Dedifferentiated amniotic fluid mesenchymal stem cell (primary cell): ENCODE data around the gene KLK12.

ENCODE experiments used
- DNase-seq: peaks from one replicate; pipeline ENCODE4 v3.0.0-alpha.2; 2016; ENCODE audit errors: extremely low spot score

KLK12 gene

DNA sequence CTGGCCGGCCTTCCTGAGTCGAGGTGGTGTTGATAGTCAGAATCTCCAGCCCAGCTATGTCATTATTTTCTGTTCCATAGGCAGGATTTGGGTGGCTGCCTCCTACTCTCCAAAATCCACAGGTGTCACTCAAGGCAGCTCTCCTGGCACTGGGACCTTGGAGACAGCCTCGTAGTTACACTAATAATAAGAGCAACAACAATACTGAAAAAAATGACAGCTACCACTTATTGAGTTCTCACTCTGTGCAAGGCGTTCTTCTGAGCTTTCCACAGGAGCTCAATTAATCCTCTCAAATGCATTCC, 12.2 kb upstream of the KLK12 start:
- no peak for DNase-seq

DNA sequence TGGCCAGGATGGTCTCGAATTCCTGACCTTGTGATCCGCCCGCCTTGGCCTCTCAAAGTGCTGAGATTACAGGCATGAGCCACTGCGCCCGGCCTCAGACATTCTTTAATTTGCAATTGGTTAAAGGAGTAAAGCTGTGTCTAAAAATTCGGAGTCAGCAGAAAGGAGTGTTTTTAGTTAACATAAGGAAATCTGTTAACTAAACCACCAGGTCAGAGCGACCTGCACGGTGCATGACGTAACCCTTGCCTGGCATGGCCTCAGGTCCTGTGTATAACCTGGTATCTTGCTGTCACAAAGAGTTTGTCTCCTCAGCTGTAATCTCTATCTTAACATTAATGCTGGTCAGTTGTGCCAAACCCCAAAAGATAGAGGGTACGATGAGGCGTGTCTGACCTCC, 9.5 kb upstream of the KLK12 start:
- DNase-seq, result no peak

DNA sequence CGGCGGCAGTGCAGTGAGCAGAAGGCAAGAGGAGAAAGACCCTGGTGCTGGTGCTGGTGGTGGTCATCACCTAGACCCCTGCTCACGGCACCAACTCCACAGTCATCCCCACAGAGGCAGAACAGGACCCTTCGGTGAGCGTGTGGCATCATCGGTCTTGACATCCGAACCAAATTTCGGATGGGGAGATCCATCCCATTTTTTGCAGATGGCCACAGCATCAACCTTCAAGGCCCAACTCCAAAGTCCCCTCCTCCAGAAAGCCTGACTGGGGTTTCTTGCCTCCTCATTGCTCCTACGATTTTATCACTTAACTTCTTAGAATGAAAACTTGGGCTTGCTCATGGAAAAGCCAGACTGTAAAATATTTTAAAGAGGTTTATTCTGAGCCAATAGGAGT, 8.7 kb upstream of the KLK12 start:
- DNase-seq, result no peak

DNA sequence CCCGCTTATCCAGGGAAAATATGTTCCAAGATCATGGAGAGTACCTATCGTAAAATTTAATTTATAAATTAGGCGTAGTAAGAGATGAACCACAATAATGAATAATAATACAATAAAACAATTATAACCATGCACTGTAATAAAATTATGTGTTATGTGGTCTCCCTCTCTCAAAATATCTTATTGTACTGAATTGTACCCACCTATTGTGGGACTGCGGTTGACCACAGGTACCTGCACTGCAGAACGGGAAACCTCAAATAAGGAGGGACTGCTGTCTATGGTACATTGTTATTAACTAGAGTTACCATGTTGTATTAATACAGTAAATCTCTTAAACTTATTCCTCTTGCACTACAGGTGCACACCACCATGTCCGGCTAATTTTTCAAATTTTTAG, 5.3 kb upstream of the KLK12 start:
- DNase-seq, result no peak

DNA sequence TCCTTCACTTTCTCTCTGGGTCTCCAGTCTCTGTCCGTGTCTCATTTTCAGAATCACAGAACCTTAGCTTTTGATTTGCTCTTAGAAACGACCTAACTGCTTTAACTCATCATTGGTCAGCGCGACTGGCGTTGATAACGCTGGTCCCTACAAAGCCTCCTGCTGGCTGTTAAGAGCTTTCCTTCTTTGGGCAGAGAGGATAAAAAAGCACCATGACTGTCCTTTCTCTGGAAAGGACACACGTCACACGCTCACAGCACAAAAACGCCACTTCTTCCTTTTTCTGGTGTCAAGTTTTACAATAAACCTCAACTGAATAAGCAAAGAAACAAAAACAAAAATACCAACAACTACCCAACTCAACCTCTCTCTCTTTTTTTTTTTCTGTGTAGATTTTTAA, 1.7 kb upstream of the KLK12 start:
- no peak for DNase-seq

DNA sequence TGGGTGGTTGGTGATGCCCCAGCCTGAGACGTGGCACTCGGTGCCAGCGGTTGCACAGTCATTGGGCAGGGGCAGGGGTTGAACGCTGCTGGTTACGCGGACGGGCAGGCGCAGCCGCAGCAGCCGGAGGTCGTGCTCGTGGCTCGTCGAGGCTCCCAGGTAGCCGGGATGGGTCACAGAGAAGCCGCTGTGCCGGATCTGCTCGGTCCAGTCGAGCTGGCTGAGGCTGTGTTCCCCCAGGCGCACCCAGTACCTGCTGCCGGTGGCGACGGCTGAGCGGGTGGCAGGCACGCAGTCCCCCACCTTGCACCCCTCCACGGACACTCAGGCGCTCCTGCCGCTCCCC, 2.9 kb downstream of the KLK12 start:
- DNase-seq, result no peak

DNA sequence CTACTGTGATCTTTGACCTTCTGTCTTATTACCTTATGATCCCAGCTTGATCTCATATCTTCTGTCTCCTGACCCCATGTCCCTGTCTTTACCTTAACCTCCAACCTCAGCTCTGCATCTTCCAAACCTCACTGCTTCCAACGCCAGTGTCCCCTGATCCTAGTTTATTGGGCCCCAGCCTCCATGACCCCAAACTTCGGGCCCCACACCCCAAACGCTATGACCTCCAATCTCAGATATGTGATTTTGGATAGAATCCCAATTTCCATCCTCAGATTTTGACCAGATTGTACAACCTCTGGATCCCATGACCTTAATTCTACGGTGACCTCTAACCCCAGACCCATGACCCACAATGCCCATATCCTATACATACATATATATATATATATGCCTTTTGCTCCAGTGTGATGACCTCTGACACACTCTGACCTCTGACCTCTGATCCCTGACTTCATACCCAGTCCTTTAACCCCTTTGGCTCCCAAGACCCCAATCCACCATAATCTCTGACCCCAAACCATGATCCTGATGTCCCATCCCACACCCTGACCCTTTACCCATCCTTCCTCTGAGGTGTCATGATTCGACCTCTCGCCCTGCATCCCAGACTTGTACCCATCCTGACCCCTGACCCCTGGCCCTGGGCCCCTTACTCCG, 3.5 kb downstream of the KLK12 start:
- DNase-seq, result no peak

DNA sequence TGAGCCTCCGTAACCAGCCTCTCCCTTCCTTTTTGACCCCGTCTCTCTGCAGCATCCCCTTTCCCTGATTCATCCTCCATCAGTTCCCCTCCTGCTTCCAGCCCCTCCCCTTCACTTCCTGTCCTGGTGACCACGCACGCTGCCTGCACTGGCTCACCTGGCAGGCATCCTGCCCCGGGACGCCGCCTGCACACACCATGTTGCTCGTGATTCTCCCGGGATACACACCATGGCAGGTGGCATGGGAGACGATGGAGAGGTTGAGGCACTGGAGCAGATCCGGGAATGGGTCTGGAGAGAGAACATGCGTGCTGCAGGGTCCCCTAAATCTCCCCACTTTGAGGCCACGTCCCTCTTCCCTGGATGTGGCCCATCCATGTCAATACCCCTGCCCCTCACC, 4.2 kb downstream of the KLK12 start:
- DNase-seq, result no peak

DNA sequence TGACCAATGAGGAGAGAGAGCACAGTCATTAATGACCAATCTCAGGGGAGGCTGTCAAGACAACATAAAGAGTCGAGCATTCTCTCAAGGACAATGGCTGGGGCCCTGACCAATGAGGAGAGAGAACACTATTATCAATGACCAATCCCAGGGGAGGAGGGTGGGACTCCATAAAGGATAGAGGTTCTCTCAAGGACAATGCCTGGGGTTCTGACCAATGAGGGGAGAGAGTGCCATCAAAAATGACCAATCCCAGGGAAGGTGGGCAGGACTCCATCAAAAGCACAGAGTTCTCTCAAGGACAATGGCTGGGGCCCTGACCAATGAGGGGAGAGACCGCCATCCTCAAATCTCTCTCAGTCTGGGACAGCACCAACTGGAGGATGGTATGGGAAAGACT, 5.1 kb downstream of the KLK12 start:
- DNase-seq, result no peak

DNA sequence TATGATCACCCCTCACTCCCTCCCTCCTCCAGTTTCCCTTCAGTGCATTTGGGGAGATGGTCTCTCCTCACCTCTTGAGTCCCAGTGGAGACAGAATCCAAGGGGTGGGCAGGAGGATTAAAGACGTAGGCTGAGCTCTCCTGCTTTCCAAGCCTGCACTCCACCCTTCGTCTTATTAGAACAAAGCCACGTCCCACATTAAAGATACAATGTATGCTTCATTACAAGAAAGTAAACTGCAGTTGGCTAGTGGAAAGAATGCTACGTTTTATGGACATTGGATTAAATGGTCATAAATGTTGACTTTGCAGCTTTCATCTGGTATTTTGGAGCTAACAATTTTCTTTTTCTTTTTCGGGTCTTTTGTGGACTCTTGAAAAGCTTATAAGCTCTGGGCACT, 6.9 kb downstream of the KLK12 start:
- DNase-seq, result no peak

DNA sequence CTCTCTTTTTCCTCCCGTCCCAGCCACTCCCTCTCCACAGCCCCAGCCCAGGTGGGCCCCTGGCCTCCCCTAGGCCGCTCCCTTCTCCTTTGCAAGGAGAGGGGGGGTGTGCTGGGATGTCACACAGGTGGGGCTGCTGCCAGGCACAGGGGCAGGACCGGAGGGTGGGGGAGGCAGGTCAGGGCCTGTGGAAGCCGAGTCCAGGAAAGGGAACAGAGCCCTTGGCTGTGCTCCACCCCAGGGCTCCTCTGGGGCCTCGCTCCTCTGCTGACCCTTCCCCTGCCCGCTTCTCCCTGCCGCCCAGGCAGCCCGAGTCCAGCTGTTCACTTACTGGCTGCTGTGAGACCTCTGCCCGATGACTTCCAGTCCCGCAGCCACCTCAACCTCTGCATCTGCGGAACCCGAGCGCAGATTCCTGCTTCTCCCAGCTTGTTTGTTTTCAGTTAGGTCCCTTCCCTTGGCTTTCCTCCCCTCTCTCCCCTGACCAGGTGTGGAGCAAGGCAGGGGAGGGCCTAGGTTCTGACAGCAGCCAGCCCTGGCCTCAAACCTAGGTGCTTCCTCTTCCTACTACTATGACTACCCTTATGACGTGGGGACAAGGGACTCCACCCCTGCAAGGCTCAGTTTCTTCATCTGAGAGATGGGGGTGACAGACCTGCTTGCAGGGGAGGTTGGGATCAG, 7.5 kb downstream of the KLK12 start:
- DNase-seq, result no peak

DNA sequence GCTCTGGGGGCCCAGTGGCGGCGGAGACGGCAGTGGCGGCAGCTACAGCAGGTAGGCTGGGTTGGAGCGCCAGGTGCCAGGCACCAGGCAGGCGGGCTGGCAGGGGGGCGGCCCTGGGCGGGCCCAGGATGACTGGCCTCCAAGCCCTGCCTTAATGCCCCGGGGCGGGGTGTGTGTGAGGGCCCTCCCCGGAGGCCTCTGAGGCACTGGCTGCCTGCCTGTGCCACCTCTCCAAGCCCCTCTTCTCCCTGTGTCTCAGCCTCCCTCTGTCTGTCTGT, 8.3 kb downstream of the KLK12 start, which contains the start of gene KLK11:
Gene KLK11 (minus strand): TSS at position 63 of the 278 bp plus-strand sequence. CDS start 985 bp downstream, outside the sequence.
- no peak for DNase-seq

DNA sequence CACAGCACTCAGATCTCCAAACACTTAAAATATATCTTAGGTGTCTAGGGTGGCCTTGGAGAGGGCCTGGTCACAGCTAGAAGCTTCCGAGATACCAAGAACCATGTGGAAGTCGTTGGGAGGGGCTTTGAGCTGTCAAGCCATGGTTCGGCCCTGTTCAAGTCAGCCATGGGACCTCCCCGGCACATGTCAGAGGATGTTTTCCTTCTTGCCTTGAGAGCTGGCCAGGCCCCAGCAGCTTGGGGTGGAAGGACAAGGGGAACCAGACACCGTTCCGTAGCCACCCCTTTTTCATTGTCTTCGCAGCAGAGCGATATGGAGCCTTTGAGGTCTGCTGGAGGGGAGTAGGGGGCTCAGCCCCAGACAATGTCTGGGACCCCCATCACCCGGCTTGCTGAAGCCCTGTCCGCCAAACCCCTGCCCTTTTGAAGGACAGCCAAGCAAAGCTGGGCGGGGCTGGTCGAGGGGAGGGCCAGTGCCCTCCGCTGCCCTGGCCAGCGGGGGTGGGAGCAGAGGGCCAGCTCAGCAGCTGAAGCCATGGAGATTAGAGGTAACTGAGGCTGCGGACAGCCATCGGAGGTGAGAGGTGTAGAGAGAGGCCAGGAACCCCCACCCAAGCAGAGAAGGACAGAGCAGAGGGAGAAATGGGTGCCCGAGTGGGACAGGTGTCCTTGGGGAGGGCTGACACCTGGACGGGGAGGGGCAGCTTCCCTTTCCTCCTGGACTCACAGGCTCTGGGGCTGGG, 8.8 kb downstream of the KLK12 start:
- no peak for DNase-seq

DNA sequence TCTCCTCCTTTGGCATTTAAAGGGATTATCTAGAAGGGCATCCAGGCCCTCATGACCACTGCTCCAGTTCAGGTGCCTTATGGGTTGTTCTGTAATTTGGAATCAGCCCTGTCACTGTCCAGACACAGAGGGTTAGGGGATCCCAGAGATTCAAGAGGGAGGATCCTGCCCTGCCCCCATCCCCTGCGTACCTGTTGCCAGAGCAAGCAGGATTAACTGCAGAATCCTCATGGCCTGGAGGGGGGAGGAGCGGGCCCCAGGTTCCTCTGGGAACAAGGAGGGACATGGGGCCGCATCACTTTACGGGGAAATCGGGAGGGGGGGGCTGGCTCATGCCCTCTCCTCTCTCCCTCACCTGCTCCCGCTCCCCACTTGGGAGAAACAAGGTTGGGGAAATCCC, 9.4 kb downstream of the KLK12 start:
- no peak for DNase-seq

DNA sequence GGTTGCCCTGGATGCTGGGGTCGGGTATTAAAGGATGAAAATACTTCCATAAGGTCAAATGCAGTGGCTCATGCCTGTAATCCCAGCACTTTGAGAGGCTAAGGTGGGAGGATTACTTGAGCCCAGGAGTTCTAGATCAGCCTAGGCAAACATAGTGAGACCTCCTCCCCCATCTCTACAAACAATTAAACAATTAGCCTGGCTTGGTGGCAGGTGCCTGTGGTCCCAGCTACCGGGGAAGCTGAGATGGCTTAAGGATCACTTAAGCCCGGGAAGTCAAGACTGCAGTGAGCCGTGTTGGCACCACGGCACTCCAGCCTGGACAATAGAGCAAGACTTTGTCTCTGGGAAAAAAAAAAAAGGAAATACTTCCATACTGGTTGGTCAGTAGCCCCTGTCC, 9.9 kb downstream of the KLK12 start:
- no peak for DNase-seq

DNA sequence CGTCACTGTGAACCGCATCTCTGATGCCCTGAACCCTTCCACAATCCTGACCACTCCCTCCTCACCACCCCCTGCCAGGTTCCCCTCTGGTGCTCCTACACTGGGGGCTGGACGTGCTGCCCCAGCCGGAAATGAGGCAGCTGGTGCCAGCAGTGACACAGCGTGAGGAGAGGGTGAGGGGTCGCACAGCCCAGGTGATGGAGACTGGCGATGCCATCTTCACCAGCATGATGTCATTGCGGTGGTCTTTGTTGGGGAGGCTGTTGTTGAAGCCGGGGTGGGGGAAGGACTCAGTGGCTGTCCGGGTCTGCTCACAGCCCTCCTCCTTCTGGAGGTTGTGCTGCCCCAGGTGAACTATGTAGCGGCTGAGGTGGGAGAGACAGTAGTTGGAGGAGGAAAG, 10.9 kb downstream of the KLK12 start:
- DNase-seq, result no peak

DNA sequence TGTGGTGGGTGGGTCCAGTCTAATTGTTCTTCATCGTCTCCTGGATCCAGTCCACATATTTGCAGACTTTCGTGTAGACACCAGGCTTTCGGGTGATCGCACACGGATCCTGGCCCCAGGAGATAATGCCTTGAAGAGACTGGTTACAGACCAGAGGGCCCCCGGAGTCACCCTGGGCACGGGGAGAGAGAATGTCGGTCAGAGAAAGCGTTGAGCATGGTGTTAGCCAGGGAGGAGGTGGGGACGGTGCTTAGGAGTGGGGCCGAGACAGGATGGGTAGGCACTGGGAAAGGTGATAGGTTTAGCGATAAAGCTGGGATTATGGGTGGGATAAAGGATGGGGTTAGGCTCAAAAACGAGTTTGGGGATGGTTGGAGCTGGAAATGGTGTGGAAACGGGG, 12.3 kb downstream of the KLK12 start:
- DNase-seq, result no peak

DNA sequence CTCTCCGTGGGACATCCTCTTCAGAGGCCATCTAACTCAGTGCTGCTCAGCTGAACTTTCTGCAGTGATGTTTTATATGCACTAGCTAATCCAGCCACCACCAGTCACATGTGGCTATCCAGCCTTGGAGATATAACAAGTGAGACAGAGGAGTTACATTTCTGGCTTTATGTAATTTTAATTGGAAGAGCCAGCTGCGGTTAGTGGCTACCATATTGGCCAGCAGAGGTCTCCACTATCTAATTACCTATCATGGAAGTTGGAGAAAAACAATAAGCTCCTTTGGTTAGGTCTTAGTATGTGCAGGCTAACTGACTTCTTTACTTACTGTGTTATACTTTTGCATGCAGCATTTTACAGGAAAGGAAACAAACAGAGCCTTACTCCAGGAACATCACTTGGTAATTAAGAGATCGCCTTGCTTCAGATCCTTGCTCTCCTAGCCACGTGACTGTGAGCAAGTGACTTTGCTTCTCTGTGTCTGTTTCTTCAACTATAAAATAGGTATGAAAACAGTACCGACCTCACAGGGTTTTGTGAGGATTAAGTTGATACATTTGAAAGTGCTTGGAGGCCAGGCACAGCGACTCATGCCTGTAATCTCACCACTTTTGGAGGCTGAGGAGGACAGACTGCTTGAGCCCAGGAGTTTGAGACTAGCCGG, 13.7 kb downstream of the KLK12 start:
- DNase-seq, result no peak

DNA sequence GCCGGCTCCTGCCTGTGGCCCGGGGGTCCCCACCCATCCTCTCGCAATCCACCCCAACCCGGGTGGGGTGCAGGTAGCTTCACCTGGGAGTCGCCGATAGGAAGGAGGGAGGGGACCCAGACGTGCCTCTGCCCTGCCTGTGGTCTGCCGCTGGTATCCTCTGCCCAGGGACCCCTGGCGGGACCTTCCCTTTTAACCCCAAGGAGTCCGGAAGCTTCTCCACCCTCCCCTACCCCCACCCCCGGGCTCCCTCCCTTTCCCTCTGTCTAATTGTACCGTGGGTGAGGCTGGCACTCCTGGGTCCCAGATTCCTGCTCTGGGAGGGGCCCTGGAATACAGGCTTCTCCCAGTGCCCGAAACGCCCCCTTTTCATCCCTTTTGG, 15.3 kb downstream of the KLK12 start, which contains the start of gene KLK10:
Gene KLK10 (minus strand): TSS at position 166 of the 382 bp plus-strand sequence. CDS start 579 bp downstream, outside the sequence.
- no peak for DNase-seq

DNA sequence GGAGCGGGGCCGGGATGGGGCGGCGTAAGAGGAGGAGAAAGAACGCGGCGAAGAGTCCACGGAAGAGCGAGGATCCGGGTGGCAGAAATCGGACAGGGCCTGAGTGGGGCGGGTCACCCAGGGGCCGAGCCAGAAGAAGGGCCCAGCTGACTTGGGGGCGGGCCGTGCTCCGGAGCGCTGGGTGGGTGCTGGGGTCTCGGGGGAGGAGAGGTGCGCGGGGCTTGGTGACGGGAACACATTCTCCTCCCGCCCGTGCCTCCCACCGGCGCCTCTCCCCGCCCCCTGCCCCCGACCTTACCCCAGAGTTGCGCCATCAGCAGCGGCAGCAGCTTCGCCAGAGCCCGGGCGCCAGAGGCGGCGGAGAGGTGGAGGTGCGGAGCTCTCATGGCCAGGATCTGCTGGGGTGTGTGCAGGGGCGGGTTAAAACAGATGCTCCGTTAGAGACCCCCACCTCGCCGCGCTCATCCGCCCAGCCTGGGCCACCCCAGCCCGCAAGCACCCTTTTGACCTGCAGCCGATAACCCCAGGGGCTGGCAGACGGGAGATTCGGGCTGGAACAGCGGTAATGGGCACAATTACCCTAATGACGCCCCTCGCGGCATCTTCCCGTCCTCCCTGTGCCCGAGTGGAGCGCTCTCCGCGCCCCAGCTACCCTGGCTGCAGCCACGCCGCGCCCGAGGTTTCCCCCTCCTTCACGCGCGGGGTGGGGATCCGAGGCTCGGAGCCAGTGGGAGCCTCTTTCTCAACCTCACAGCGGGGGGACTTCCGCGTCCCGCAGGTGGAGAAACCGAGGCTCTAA, 15.9 kb downstream of the KLK12 start:
- no peak for DNase-seq

DNA sequence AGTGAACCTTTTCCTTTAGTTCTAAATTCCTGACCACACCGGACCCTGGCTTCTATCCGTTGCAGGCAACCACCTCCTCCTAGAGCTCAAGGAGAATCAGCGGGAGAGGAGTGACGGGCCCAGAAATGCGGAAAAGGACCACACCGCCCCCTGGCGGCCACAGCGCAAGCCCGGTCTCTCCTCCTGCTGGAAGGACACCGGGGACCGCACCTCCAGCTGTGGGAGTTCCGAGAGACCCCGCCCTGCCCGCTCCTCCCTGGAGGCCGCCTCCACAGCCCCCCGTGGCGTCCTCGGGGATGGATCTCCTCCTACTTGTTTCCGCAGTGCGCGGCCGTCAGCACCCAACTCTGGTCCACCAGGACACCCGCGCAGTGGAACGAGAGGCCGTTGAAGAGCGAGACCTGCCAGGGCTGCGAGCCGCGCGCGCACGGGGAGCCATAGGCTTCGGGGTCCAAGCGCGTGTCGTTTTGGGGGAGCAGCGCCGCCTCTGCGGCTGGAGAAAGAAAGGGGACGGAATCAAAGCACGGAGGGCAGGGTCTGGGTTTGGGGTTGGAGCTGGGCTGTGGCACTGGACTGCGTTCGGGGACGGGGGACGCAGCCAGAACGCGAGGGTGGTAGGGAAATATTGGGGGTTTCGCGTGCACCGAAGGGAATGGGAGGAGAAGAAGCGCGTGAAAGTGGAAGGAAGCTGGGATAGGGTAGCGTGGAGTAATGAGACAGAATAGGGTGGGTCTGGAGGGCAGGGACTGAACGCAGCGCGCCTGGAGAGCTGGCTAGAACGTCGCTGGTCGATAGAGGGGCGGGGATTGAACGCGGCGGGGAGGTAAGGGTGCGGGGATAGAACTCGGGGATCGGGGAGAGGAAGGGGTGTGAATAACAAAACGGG, 17.8 kb downstream of the KLK12 start:
- DNase-seq, result no peak
